Measurements from ENCODE around the gene SH3RF3. TPM values are rescaled to one million over a fixed set of nuclear protein-coding genes. Genes with fewer than 3 reads are reported as not detected.

Gene SH3RF3
- polyA plus RNA-seq, 1 of the 3 experiments (the other 2 are of a cell fraction), result 1.9 TPM

- Histone ChIP-seq H3K4me3 (ENCODE audit: low read depth in 2 of 2, low read length in 1 of 2) (peak overlapping the region in 1 of 2 experiments; percentile 7; a peak in 2 of 4 replicates), H2AFZ (ENCODE audit: low read depth) (no peak overlapping the region), H3K4me1 (ENCODE audit: control insufficient read depth in 1 of 2, insufficient read depth in 2 of 2, low read depth in 1 of 2, low read length in 1 of 2) (peaks cover 26 to 49% of the 10 kb centered on the region in 2 experiments), H3F3A (replicated peaks; ENCODE audit: insufficient read depth) (peaks cover 14% of the 10 kb centered on the region), H3K4me2 (peak overlapping the region; percentile 49), H3K9ac (no peak overlapping the region; the same call in 1 of the 2 replicates), H3K27ac (ENCODE audit: low read depth in 2 of 2, low read length in 1 of 2) (peak overlapping the region; percentile 72 to 97), H3K79me2 (ENCODE audit: insufficient read depth) (0 out of 2 replicates have a peak, but pooled peaks cover 6% of the 10 kb centered on the region), H4K20me1 (ENCODE audit: insufficient read depth) (no peaks in the 10 kb centered on the region), H3K36me3 (replicated peaks in 1 of 2; ENCODE audit: control insufficient read depth in 1 of 2, insufficient read depth in 2 of 2, low read length in 1 of 2) (no peaks in the 10 kb centered on the region), H3K9me2 (no peaks in the 10 kb centered on the region), H3K27me3 (ENCODE audit: insufficient read depth) (no peaks in the 10 kb centered on the region), H3K9me3 (no peaks in the 10 kb centered on the region)
- ChIA-PET POLR2A (no interaction called here), CTCF (interaction anchor here (0.8 to 4.0 kb wide), 3 partner anchors 27 to 271 kb away, joined by 3 to 19 read pairs (median 3); no protein-coding TSS in a partner anchor)
- DNase-seq, result peak; percentile 68
- 26% methylated on average over 14 of the region's 14 CpGs for WGBS (ENCODE audit: low lambda C conversion rate)
- TF ChIP-seq MXI1 (IDR thresholded peaks at IDR 0.05; ENCODE audit: low read depth, low read length) (no peak), EP300 (IDR thresholded peaks at IDR 0.05; ENCODE audit: borderline replicate concordance in 1 of 2, low read depth in 1 of 2, low read length in 1 of 2) (peak; percentile 69 to 80; a peak in 3 of 4 replicates), USF2 (IDR thresholded peaks at IDR 0.05; ENCODE audit: borderline replicate concordance, low read depth, low read length) (no peak), NFIC (IDR thresholded peaks at IDR 0.05; ENCODE audit: borderline replicate concordance) (peak; percentile 60; the same call in 1 of the 2 replicates), EZH2phosphoT487 (IDR thresholded peaks at IDR 0.05; ENCODE audit: borderline replicate concordance, low read depth) (no peak), CHD2 (IDR thresholded peaks at IDR 0.05; ENCODE audit: low read length, partially characterized antibody) (no peak), YY1 (IDR thresholded peaks at IDR 0.05; ENCODE audit: low read depth) (no peak), USF1 (IDR thresholded peaks at IDR 0.05; ENCODE audit: borderline replicate concordance, low read depth) (no peak), TAF1 (IDR thresholded peaks at IDR 0.05; ENCODE audit: borderline replicate concordance, low read depth, low read length) (no peak), JUND (IDR thresholded peaks at IDR 0.05) (peak; percentile 28; the same call in 1 of the 2 replicates), GATA2 (CRISPR knock-in tag; IDR thresholded peaks at IDR 0.05) (no peak), ELF1 (IDR thresholded peaks at IDR 0.05) (no peak), FOSL2 (IDR thresholded peaks at IDR 0.05; ENCODE audit: borderline replicate concordance, low read depth) (peak; percentile 19; the same call in 1 of the 2 replicates), GABPA (IDR thresholded peaks at IDR 0.05; ENCODE audit: low read depth) (no peak), RCOR1 (IDR thresholded peaks at IDR 0.05; ENCODE audit: low read length) (peak; percentile 93), CTCF (IDR thresholded peaks at IDR 0.05) (no peak), SIN3A (IDR thresholded peaks at IDR 0.05; ENCODE audit: borderline replicate concordance, low read depth, low read length) (no peak), POLR2AphosphoS5 (IDR thresholded peaks at IDR 0.05; ENCODE audit: low read depth, low read length) (0 out of 2 replicates have a peak, but pooled peaks have one; percentile 48), FOXJ3 (CRISPR knock-in tag; IDR thresholded peaks at IDR 0.05) (0 out of 2 replicates have a peak, but pooled peaks have one; percentile 55), SMC3 (IDR thresholded peaks at IDR 0.05; ENCODE audit: low read depth, low read length) (no peak), MEF2A (IDR thresholded peaks at IDR 0.05; ENCODE audit: borderline replicate concordance, low read depth) (no peak), RXRA (IDR thresholded peaks at IDR 0.05; ENCODE audit: borderline replicate concordance, low read depth) (peak; percentile 32; the same call in 1 of the 2 replicates), RAD21 (IDR thresholded peaks at IDR 0.05; ENCODE audit: low read length) (no peak), RFX5 (IDR thresholded peaks at IDR 0.05; ENCODE audit: low read length) (no peak)
- TF ChIP-seq, protein P1, sequence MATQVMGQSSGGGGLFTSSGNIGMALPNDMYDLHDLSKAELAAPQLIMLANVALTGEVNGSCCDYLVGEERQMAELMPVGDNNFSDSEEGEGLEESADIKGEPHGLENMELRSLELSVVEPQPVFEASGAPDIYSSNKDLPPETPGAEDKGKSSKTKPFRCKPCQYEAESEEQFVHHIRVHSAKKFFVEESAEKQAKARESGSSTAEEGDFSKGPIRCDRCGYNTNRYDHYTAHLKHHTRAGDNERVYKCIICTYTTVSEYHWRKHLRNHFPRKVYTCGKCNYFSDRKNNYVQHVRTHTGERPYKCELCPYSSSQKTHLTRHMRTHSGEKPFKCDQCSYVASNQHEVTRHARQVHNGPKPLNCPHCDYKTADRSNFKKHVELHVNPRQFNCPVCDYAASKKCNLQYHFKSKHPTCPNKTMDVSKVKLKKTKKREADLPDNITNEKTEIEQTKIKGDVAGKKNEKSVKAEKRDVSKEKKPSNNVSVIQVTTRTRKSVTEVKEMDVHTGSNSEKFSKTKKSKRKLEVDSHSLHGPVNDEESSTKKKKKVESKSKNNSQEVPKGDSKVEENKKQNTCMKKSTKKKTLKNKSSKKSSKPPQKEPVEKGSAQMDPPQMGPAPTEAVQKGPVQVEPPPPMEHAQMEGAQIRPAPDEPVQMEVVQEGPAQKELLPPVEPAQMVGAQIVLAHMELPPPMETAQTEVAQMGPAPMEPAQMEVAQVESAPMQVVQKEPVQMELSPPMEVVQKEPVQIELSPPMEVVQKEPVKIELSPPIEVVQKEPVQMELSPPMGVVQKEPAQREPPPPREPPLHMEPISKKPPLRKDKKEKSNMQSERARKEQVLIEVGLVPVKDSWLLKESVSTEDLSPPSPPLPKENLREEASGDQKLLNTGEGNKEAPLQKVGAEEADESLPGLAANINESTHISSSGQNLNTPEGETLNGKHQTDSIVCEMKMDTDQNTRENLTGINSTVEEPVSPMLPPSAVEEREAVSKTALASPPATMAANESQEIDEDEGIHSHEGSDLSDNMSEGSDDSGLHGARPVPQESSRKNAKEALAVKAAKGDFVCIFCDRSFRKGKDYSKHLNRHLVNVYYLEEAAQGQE (IDR thresholded peaks at IDR 0.05; ENCODE audit: low read depth, low read length), result 0 out of 2 replicates have a peak, but pooled peaks have one; percentile 13
- TF ChIP-seq, protein P2, sequence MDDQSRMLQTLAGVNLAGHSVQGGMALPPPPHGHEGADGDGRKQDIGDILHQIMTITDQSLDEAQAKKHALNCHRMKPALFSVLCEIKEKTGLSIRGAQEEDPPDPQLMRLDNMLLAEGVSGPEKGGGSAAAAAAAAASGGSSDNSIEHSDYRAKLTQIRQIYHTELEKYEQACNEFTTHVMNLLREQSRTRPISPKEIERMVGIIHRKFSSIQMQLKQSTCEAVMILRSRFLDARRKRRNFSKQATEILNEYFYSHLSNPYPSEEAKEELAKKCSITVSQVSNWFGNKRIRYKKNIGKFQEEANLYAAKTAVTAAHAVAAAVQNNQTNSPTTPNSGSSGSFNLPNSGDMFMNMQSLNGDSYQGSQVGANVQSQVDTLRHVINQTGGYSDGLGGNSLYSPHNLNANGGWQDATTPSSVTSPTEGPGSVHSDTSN (IDR thresholded peaks at IDR 0.05), result peak; percentile 69
Measured at GRCh38 chr2:109472331-109472959, 343.4 kb downstream of the SH3RF3 start.

Measured in SK-N-SH (cell line).